Measurements from ENCODE around the gene NAPEPLD.
"Not testable (repeated sequence)": the region's sequence is repeated elsewhere in the genome, so short reads cannot be mapped to it uniquely, and the experiment has no call there.

Gene NAPEPLD

GRCh38 chr7:103148994-103149807 lies at the start of gene NAPEPLD:
Gene NAPEPLD (minus strand): TSS chr7:103149099. CDS start chr7:103128776, 20,323 bp downstream.
- Histone ChIP-seq H3K27me3 (ENCODE audit: insufficient read depth, low read length) (no peaks in the 10 kb centered on the region), H3K4me1 (ENCODE audit: insufficient read depth, low read length) (peaks cover 20% of the 10 kb centered on the region), H2AFZ (ENCODE audit: low read depth, low read length) (peak within 1 kb of the TSS; percentile 99), H3K36me3 (ENCODE audit: insufficient read depth, low read length) (no peaks in the 10 kb centered on the region), H3K4me3 (ENCODE audit: low read length) (peak within 1 kb of the TSS; percentile 97), H3K9me3 (ENCODE audit: low read length) (no peaks in the 10 kb centered on the region)

DNA sequence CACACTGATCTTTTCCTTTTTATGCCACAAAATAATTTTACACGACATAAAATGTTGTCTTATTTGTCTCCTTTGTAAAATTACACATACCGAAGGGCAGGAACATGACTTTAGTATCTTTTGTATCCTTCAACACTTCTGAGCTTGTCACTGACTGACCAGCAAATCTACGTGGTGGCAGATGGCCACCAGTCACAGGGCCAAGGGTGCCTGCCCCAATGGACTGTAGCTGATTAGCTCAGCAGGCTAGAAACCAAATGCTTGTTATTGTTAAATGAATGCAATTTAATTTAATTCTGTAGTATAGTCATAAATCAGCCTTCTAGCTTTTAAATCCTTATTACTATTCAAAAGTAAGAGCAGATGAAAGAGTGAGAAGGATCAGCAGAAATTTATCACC lies 49.2 kb upstream of the NAPEPLD start:
- H3K27me3 ChIP-seq (ENCODE audit: insufficient read depth, low read length); H3K36me3 ChIP-seq (ENCODE audit: insufficient read depth, low read length); H3K9me3 ChIP-seq (ENCODE audit: low read length); H3K4me3 ChIP-seq (ENCODE audit: low read length); H3K4me1 ChIP-seq (ENCODE audit: insufficient read depth, low read length); H2AFZ ChIP-seq (ENCODE audit: low read depth, low read length): not testable (repeated sequence)

DNA sequence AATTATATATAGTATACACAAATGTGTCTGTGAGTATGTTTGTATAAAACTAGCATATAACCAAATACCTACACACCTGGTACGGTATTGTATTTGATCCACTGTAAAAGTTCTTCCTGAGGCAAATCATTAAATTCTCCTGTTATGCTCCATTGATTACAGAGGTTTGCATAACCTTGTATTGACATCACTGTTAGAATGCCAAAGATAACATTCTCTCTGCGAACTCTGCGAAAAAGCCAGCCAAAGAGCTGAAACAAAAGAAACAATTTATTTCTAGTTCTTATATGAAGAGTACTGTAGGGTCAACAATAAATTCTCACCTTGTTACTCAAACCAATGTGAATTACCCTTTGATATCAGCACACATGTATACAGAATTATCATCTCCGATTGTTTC lies 46.5 kb upstream of the NAPEPLD start:
- H3K4me3 ChIP-seq (ENCODE audit: low read length); H3K27me3 ChIP-seq (ENCODE audit: insufficient read depth, low read length); H3K36me3 ChIP-seq (ENCODE audit: insufficient read depth, low read length); H2AFZ ChIP-seq (ENCODE audit: low read depth, low read length); H3K9me3 ChIP-seq (ENCODE audit: low read length); H3K4me1 ChIP-seq (ENCODE audit: insufficient read depth, low read length): not testable (repeated sequence)

- not testable (repeated sequence) for H2AFZ ChIP-seq (ENCODE audit: low read depth, low read length); H3K4me3 ChIP-seq (ENCODE audit: low read length); H3K27me3 ChIP-seq (ENCODE audit: insufficient read depth, low read length); H3K4me1 ChIP-seq (ENCODE audit: insufficient read depth, low read length); H3K9me3 ChIP-seq (ENCODE audit: low read length); H3K36me3 ChIP-seq (ENCODE audit: insufficient read depth, low read length)
These were observed 23.7 kb upstream of the NAPEPLD start for GRCh38 chr7:103172415-103173146.

GRCh38 chr7:103171695-103172414 lies 23.0 kb upstream of the NAPEPLD start:
- not testable (repeated sequence) for H3K27me3 ChIP-seq (ENCODE audit: insufficient read depth, low read length); H2AFZ ChIP-seq (ENCODE audit: low read depth, low read length); H3K4me3 ChIP-seq (ENCODE audit: low read length); H3K36me3 ChIP-seq (ENCODE audit: insufficient read depth, low read length); H3K9me3 ChIP-seq (ENCODE audit: low read length); H3K4me1 ChIP-seq (ENCODE audit: insufficient read depth, low read length)

DNA sequence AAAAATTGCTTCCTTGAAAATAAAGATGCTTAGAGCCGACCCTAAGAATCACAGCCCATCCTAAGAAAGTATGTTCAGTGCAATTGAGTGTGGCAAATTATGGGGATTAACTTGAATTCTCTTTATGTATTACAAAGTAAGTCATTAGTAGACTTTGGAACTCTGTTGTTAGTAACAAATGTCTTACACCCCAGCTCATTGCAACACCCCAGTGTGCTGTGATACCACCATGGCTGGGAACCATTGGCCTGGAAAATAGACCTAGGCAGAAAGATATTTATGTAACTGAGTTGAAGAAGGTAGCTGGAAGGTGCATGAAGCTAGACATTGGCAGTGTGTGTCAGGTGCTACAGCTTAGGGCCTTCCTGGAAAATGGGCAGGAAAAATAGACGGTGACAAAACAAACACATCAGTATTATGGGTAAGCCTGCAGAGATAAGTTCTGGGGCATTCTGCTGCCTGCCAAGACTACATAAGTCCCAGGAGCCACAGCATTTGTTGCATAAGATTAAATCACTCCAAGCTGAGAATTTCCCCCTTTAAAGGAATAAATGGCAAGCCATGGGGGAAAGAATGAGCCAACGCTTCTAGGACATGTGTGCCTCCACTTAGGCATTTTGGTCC lies 18.1 kb upstream of the NAPEPLD start:
- H3K27me3 ChIP-seq (ENCODE audit: insufficient read depth, low read length); H3K9me3 ChIP-seq (ENCODE audit: low read length); H3K36me3 ChIP-seq (ENCODE audit: insufficient read depth, low read length); H2AFZ ChIP-seq (ENCODE audit: low read depth, low read length); H3K4me1 ChIP-seq (ENCODE audit: insufficient read depth, low read length); H3K4me3 ChIP-seq (ENCODE audit: low read length): not testable (repeated sequence)

DNA sequence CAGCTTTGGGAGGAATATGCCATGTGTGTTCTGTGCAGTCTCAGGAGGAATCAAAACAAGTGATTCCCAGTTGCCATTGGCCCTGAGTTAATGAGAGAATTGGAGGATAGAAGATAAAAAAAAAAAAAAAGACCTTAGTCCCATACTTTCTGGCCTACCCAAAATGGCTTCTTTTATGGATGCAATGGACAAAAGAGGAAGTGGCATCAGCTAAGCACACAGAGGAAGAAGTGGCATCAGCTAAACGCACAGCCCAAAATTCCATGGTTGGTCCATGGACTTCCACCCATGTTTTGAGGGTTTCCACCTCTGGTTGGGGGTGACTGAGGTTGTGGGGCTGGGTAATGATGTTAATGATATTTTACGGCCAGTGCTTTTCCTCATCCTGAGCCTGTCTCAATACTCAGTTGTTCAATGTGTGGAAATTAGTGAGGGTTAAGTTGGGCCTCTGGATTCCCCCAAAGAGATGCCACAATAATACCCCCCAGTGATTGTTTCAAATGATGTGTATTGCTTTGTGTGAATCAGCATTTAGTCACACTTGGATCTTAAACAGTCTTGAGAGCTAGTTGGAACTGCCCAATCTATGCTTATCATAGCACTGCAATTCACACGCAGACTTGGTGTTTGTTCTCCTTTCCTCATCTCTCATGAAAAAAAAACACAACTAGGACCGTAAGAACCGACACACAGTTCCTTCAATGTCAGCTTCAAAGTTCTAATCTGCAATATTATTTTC lies 14.4 kb upstream of the NAPEPLD start:
- H3K27me3 ChIP-seq (ENCODE audit: insufficient read depth, low read length); H3K9me3 ChIP-seq (ENCODE audit: low read length); H2AFZ ChIP-seq (ENCODE audit: low read depth, low read length); H3K36me3 ChIP-seq (ENCODE audit: insufficient read depth, low read length); H3K4me3 ChIP-seq (ENCODE audit: low read length); H3K4me1 ChIP-seq (ENCODE audit: insufficient read depth, low read length): not testable (repeated sequence)

- not testable (repeated sequence) for H3K27me3 ChIP-seq (ENCODE audit: insufficient read depth, low read length); H3K4me3 ChIP-seq (ENCODE audit: low read length); H2AFZ ChIP-seq (ENCODE audit: low read depth, low read length); H3K36me3 ChIP-seq (ENCODE audit: insufficient read depth, low read length); H3K9me3 ChIP-seq (ENCODE audit: low read length)
- H3K4me1 ChIP-seq (ENCODE audit: insufficient read depth, low read length), result peaks cover 10% of the 10 kb centered on the region
These were observed 13.7 kb upstream of the NAPEPLD start for GRCh38 chr7:103162641-103163040.

- not testable (repeated sequence) for H2AFZ ChIP-seq (ENCODE audit: low read depth, low read length); H3K9me3 ChIP-seq (ENCODE audit: low read length); H3K36me3 ChIP-seq (ENCODE audit: insufficient read depth, low read length); H3K4me3 ChIP-seq (ENCODE audit: low read length); H3K27me3 ChIP-seq (ENCODE audit: insufficient read depth, low read length)
- H3K4me1 ChIP-seq (ENCODE audit: insufficient read depth, low read length), result peaks cover 10% of the 10 kb centered on the region
These were observed 13.2 kb upstream of the NAPEPLD start for GRCh38 chr7:103161998-103162616.

- not testable (repeated sequence) for H3K4me3 ChIP-seq (ENCODE audit: low read length); H3K27me3 ChIP-seq (ENCODE audit: insufficient read depth, low read length); H2AFZ ChIP-seq (ENCODE audit: low read depth, low read length); H3K36me3 ChIP-seq (ENCODE audit: insufficient read depth, low read length); H3K9me3 ChIP-seq (ENCODE audit: low read length)
- H3K4me1 ChIP-seq (ENCODE audit: insufficient read depth, low read length), result peaks cover 10% of the 10 kb centered on the region
These were observed 10.2 kb upstream of the NAPEPLD start for GRCh38 chr7:103159072-103159471.

DNA sequence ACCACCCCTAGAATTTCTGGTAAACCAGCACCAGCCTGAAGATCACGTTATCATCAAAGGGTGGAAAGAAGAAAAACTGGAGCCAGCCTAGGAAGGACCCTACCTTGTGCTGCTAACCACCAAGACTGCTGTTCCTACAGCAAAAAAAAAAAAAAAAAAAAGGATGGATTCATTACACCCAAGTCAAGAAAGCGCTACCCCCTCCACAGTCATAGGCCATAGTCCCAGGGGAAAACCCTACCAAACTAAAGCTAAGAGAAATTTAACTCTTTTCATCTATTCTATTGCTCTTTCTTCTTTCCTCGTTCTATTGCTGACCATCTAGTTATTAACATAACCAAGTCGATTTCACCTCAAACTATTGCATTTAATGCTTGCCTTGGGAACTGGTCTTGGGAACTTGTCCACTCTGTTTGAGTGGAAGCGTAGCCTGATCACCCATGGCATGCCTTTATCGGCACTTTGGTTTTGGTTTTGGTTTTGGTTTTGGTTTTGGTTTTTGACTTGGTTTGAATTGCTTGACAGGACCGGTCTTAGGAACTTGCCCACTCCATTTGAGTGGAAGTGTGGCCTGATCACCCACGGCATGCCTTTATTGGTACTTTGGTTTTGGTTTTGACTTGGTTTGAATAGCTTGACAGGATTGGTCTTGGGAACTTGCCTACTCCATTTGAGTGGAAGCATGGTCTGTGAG lies 6.6 kb upstream of the NAPEPLD start:
- not testable (repeated sequence) for H3K4me3 ChIP-seq (ENCODE audit: low read length); H3K36me3 ChIP-seq (ENCODE audit: insufficient read depth, low read length); H3K9me3 ChIP-seq (ENCODE audit: low read length); H2AFZ ChIP-seq (ENCODE audit: low read depth, low read length); H3K27me3 ChIP-seq (ENCODE audit: insufficient read depth, low read length)
- H3K4me1 ChIP-seq (ENCODE audit: insufficient read depth, low read length), result peaks cover 10% of the 10 kb centered on the region

DNA sequence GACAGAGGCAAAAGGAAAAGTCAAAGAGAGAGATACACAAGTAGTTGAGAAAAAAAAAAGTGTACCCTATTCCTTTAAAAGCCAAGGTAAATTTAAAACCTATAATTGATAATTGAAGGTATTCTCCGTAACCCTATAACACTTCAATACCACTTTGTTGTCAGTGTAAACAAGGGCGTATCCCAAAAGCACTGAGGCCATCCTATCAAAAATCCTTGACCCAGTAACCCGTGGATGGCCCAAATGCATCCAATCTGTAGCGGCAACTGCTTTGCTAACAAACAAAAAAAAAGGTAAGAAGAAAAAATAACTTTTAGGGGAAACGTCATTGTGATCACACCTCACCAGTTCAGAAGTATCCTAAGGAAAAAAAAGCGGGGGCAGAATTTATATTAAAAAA lies 5.1 kb upstream of the NAPEPLD start:
- H3K9me3 ChIP-seq (ENCODE audit: low read length), result no peaks in the 10 kb centered on the region
- no peaks in the 10 kb centered on the region for H3K36me3 ChIP-seq (ENCODE audit: insufficient read depth, low read length)
- no peak overlapping the region for H2AFZ ChIP-seq (ENCODE audit: low read depth, low read length)
- no peak overlapping the region for H3K4me3 ChIP-seq (ENCODE audit: low read length)
- no peaks in the 10 kb centered on the region for H3K27me3 ChIP-seq (ENCODE audit: insufficient read depth, low read length)
- H3K4me1 ChIP-seq (ENCODE audit: insufficient read depth, low read length), result peaks cover 9% of the 10 kb centered on the region

All from neuron (in vitro differentiated cells).